VCaP (cell line): ENCODE results near the gene RAB29.

ENCODE experiments used
- H3K27ac ChIP-seq: fragments of 450-650 bp; 2 replicates; pipeline ENCODE4 v1.5.1; 2017
- TF ChIP-seq, protein P1 (sequence below): fragments of 450-650 bp; conservative IDR thresholded peaks from 2 replicates; pipeline ENCODE4 v1.5.1; 2017; ENCODE audit warnings: mild to moderate bottlenecking, moderate library complexity

RAB29 gene

DNA sequence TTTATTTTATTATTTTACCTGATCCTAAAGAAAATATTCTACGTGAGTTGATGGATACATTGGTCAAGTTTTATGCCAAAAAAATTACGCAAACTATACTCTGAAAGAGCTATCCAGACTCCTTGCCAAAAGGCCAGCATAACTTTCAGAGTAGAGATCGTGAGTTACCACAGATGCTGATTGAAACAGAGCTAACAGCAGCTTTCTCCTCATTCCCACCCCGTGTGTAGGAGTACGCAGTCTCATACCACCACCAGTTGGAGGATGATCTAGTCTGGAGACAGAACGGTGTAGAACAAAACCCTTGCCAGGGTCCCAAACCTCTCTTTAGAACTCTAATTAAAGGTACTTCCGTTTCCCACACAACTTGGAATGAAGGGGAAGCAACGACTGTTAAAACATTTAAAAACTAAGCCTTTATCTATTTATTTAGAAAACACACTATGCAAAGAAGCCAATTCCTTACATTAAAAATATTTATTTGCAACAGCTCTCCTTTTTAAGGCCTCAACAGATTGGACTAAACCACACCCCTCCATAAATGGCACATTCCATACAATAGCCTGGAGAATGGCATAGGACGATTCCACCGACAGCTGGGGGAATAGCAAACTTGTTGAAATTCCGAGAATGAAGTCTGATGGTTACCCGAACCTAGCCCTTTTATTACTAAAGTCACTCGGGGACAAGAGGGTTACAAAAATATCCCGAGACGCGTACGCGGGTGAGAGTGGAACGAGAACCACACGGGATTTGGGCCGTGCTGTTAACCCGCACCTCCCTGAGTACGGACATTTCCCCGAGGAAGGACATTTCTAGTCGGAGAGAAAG, 26.7 kb downstream of the RAB29 start:
- H3K27ac ChIP-seq: peak overlapping the region; percentile 96
- TF ChIP-seq, protein P1, sequence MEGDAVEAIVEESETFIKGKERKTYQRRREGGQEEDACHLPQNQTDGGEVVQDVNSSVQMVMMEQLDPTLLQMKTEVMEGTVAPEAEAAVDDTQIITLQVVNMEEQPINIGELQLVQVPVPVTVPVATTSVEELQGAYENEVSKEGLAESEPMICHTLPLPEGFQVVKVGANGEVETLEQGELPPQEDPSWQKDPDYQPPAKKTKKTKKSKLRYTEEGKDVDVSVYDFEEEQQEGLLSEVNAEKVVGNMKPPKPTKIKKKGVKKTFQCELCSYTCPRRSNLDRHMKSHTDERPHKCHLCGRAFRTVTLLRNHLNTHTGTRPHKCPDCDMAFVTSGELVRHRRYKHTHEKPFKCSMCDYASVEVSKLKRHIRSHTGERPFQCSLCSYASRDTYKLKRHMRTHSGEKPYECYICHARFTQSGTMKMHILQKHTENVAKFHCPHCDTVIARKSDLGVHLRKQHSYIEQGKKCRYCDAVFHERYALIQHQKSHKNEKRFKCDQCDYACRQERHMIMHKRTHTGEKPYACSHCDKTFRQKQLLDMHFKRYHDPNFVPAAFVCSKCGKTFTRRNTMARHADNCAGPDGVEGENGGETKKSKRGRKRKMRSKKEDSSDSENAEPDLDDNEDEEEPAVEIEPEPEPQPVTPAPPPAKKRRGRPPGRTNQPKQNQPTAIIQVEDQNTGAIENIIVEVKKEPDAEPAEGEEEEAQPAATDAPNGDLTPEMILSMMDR: no peak

DNA sequence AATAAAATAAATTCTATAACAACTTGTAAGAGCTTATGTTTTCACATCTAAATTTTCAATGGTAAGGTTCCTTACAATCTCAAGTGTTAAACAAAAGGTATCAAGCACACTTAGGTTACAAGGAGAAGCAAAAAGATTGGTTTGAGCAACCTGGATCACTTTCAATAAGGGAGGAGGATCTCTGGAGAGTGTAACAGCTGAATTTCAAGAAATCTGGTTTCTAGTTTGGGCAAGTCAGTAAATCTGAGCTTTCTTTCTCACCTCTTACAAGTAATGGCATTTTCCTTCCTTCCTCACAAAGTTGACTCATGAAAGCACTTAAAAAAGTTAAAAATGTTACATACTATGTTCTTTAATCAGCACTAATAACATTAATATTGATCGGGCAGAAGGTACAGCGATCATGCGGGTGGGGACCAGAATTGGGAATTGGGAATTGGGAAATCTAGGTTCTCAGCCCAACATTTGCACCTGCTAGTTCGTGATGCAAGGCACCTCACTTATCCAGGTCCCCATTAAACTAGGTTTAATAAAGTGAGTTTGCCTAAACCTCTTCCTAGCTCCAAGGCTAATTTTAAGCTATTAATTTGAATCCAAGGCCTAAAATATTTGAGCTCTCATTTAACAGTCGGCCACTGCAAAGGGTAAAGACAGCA, 28.4 kb downstream of the RAB29 start:
- peak overlapping the region; percentile 96; the same call in 1 of the 2 replicates for H3K27ac ChIP-seq
- TF ChIP-seq, protein P1: no peak

GRCh38 chr1:205744403-205744802, 30.9 kb downstream of the RAB29 start:
- no peak overlapping the region for H3K27ac ChIP-seq
- TF ChIP-seq, protein P1: no peak

DNA sequence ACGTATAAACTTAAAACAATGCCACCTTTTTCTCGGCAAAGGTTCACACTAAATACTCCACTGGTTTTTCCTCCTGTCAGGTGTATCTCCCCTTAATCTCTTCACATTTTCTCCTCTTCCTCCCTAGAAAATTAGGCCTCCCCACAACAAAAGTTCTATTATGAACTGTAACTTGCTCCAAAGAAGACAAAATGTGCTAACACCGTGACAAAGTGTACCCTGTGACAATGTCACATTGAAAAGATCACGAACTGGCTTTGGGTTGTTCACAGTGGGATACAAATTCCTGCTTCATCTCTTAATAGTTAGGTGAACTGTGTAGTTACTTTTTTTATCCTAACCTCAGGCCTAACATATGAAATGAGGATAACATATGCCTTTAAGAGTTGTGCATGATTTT, 31.3 kb downstream of the RAB29 start:
- TF ChIP-seq, protein P1: no peak

DNA sequence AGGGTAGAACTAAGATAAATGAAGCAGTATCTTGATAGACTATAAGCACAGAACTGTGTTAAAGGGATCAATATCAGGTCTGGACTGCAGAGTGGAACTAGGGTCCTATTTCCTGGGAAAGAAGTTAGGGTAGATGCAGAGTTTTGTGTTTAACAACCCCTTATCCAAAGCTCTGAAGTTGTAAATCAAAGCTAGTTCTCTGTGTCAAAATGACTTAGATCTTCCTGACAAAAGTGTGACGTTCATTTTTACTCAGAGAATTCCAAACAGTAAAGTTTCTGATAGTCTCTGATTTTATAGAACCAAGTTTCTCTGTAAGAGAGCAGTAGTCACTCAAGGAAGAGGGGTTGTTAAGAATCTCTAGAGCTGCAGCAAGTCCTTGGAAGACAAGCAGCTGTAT, 33.6 kb downstream of the RAB29 start:
- H3K27ac ChIP-seq: no peak overlapping the region
- TF ChIP-seq, protein P1: no peak

More for the DNA sequence above, 31.3 kb downstream of the RAB29 start:
- no peak overlapping the region for H3K27ac ChIP-seq

- no peak overlapping the region for H3K27ac ChIP-seq
- TF ChIP-seq, protein P1: peak; percentile 28; the same call in 1 of the 2 replicates
Measured at GRCh38 chr1:205739348-205740160, 35.7 kb downstream of the RAB29 start.

DNA sequence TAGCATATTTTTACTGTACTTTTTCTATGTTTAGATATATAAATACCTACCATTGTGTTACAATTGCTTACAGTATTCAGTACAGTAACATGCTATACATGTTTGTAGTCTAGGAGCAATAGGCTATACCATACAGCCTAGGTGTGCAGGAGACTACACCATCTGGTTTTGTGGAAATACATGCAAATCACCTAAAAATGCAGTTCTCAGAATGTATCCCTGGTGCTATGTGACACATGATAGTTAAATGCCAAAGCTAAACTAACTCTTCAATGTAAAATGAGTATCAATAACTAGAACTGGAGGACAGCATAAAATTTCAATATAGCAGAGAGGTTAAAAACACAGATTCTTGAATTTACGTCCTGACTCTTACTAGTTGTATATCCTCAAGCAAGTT, 40.1 kb downstream of the RAB29 start:
- H3K27ac ChIP-seq: no peak overlapping the region
- TF ChIP-seq, protein P1: no peak
